Neural progenitor cell (in vitro differentiated cells): ENCODE results near the gene PPFIA2.

Source experiments
- EZH2 ChIP-seq: fragments of 200-600 bp; sonication (generic); IDR thresholded peaks from 2 replicates; pipeline ENCODE4 v1.6.1; 2017; ENCODE audit warnings: antibody characterized with exemption, mild to moderate bottlenecking, moderate library complexity
- EZH2phosphoT487 ChIP-seq: fragments of 200-600 bp; sonication (generic); IDR thresholded peaks from 2 replicates; pipeline ENCODE4 v1.6.1; 2017; ENCODE audit warnings: antibody characterized with exemption

- TF ChIP-seq EZH2 (no peak), EZH2phosphoT487 (no peak)
Measured at GRCh38 chr12:81403348-81403747, 355.8 kb downstream of the PPFIA2 start.
